Measurements from ENCODE around the gene RBFOX2.

Gene RBFOX2

GRCh38 chr22:35971456-35972119 lies 57.0 kb downstream of the RBFOX2 start:
- no peak for DNase-seq

- DNase-seq, result no peak
These were observed 57.8 kb downstream of the RBFOX2 start for GRCh38 chr22:35970616-35971455.

- no peak for DNase-seq
These were observed 61.6 kb downstream of the RBFOX2 start for GRCh38 chr22:35967046-35967397.

- no peak for DNase-seq
These were observed 62.1 kb downstream of the RBFOX2 start for GRCh38 chr22:35966314-35967045.

- DNase-seq, result no peak
These were observed 65.3 kb downstream of the RBFOX2 start for GRCh38 chr22:35963237-35963810.

- no peak for DNase-seq
These were observed 66.9 kb downstream of the RBFOX2 start for GRCh38 chr22:35961480-35962295.

GRCh38 chr22:35960854-35961253 lies 67.8 kb downstream of the RBFOX2 start:
- no peak for DNase-seq

- DNase-seq, result no peak
These were observed 69.4 kb downstream of the RBFOX2 start for GRCh38 chr22:35959121-35959800.

GRCh38 chr22:35958334-35958733 lies 70.3 kb downstream of the RBFOX2 start:
- no peak for DNase-seq

GRCh38 chr22:35957589-35957988 lies 71.0 kb downstream of the RBFOX2 start:
- DNase-seq, result no peak

- DNase-seq, result no peak
These were observed 71.8 kb downstream of the RBFOX2 start for GRCh38 chr22:35956850-35957249.

- DNase-seq, result no peak
These were observed 73.1 kb downstream of the RBFOX2 start for GRCh38 chr22:35955546-35955945.

GRCh38 chr22:35952576-35952975 lies 76.0 kb downstream of the RBFOX2 start:
- DNase-seq, result no peak

- no peak for DNase-seq
These were observed 78.4 kb downstream of the RBFOX2 start for GRCh38 chr22:35950262-35950661.

- no peak for DNase-seq
These were observed 79.4 kb downstream of the RBFOX2 start for GRCh38 chr22:35949243-35949642.

- DNase-seq, result no peak
These were observed 80.7 kb downstream of the RBFOX2 start for GRCh38 chr22:35947794-35948425.

GRCh38 chr22:35944458-35944857 lies 84.2 kb downstream of the RBFOX2 start:
- DNase-seq, result no peak

- DNase-seq, result no peak
These were observed 88.5 kb downstream of the RBFOX2 start for GRCh38 chr22:35940166-35940565.

GRCh38 chr22:35938226-35938625 lies 90.4 kb downstream of the RBFOX2 start:
- no peak for DNase-seq

- no peak for DNase-seq
These were observed 97.7 kb downstream of the RBFOX2 start for GRCh38 chr22:35930933-35931332.

GRCh38 chr22:35928285-35928798 lies 100.3 kb downstream of the RBFOX2 start:
- no peak for DNase-seq

All from CD4-positive, alpha-beta T cell treated with Interferon gamma for 1 hour (primary cell).